RCC 7860 (cell line): ENCODE measurements around the gene NEDD9.

Source experiments
- DNase-seq: peaks from one replicate; pipeline ENCODE4 v3.0.0-alpha.2; 2015; ENCODE audit warnings: low spot score
- FAIRE-seq: peaks from 2 replicates; lab custom pipeline; 2012; peaks lifted over from hg19 to GRCh38; lab: Jason Lieb, UNC

NEDD9 gene

DNA sequence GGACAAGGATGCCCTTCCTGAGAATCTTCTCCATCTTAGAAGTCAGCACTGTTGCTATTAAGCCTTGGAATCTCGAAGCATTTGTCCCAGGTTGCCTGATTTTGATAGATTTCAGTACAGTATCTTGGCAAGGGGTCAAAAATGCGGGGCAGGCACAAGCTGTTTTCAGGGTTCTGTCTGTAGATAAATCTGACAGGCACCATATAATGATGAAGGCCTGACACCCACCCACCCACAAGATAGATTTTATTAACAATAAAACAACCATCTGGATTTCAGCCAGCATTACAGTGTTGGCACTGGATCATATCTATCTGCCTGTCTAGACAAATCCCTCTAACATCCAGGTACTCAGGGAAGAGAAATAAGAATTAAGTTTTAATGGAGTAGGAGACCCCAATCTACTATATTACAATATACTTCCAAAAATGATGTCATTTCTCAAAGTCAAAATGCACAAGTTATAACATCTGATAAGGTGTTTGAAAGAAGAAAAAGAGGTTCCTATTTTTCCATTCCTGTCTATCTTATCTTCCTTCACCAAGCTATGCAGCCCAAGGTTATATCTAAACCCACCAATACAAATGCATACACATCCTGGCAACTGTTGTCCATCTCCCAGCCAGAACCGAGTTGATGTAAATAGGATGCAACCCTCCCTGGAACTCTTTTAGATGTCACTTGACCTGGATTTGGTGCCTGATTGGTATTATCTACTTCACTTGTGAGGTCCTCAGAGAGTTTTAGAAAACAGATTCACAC is 10.7 kb downstream of the NEDD9 start:
- no peak for FAIRE-seq

DNA sequence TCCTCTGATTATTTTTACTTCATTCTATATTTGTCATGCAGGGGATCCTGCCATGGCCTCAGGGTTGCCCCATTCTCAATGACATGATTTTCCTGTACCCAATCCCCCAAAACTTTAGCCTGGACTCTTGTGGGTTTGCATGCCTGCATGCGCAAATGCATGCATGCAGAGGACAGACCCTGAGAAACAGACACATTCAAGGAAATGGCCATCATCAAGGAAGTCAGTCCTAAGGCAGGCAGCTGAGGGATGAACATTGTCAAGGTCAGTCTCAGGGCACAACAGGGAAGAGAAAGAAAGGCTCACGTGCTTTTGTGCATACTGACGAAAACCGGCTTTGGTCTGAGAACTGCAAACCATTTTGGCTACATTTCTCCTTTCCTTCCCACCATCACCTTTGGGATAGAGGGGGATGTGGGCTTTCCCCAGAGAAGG is 13.1 kb downstream of the NEDD9 start:
- FAIRE-seq (no peak), DNase-seq (no peak)

More for the DNA sequence above, 10.7 kb downstream of the NEDD9 start:
- no peak for DNase-seq

DNA sequence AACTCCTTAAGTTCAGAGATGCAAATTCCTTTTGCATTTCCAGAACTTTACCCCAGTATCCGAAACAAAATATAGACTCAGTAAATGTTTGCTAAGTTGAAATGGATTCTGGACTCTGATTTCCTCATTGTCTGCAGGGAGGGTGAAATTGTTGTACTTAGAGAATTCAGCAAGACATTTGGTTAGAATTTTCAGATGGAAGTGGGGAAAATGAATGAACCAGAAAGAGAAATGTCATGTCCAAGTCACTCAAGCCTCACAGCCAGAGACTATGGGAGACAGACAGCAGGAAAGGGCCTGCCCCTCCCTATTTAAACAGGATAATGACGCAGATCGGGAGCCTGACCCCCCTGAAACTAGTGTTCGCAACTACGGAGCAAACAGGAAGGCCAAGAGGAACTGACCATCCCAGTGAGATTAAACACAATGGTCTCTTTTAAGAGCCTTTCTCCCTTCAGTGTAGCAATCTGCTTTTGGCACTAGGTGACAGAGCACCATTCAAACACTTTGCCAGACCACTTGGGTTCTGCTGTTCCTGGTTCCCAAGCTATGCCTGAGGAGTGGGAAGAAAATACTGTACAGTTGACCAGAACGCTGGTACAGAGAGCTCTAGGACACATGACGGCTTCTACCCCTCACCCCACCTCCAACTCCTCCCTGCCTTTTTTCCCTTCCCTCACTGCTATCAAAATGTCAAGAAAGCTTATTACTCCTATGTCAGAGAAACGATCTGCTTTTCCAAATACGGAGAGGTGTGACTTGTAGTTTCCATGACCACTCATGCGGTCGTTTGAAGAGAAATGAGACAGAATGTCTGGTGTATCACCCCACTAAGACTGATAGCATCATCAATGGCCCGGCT is 13.7 kb downstream of the NEDD9 start:
- FAIRE-seq (no peak), DNase-seq (no peak)

DNA sequence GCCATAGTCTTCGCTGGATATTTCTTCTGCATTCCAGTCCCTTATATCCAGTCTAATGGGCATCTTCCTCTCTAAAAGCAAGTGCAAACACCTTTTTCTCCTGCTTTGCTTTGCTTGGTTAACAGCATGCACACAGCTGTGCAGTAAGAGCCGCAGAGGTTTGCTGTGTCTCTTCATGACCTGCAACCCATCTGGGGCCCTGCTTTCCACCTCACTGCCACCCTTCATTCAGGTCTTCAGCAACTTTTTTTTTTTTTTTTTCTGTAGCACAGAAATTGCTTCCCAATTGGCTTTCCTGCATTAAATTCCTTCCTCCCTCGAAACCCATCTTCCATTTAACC is 14.4 kb downstream of the NEDD9 start:
- no peak for DNase-seq
- FAIRE-seq = no peak

DNA sequence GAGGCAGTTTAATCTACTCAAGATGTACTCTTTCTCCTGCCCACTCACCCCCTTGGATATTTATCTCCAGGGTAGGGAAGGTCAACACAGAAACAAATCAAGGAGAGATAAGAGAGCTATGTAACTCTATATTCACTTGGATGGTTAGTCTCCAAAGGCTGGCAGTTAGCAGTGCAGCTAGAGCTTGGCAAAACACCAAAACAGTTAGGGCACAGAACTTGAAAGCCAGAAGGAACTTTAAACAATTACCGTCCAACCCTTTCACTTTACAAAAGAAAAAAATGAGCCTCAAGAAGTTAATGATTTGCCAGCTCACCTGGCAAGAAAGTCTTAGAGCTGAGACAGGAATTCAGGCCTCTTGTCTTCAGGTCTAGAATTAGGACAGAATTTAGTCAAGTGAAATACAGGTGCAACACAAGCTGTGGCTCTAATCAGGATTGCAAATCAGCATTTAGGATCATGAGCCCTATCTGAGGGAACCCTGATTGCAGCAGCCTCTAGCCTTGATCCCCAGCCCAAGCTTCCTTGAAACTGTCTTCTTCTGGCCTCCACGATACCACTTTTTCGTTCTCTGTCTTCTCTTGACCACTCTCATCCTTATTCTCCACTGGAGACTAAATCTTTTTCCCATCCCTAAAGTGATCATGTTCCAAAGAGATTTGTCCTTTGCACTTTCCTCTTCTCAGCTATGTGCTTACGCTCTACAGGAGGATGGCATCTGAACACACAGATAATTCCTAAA is 14.9 kb downstream of the NEDD9 start:
- FAIRE-seq (peak; percentile 27), DNase-seq (peak; percentile 40)

DNA sequence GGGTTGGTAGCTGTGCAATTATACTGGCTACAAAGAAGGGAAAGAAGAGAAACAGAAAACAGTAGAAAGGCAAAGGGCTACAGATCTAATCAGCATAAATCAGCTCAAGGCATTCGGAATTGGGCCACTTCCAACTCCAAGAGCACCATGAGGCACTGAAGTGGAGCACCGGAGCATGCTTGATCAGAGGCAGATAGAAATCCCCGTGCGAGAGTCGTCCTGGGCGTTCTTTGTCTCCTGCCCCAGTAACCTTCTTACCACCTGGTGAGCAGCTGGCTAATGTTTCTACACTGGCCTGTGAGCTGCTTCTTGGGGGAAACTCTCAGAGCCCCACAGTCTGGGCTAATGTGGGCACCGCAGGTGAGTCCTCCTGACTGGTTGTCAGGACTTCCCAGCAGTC is 16.7 kb downstream of the NEDD9 start:
- DNase-seq (no peak), FAIRE-seq (no peak)

DNA sequence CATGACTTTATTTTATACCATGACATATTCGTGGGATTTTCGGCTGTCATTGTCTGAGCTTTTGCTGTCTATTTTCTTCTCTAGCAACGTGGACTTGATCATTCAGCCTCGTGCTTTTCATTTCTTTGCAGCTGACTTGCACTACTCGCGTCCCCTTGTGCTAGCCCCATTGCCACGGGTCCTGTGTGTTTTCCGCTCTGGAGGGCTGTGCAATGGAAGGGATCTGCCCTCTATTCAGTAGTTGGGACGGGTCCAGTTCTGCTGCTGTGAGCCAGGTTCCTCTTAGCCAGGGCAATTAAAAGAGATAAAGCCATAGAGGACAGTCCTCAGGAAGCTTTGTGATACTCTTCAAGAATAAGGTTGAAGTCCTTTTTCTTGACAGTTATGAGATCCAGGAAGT is 17.6 kb downstream of the NEDD9 start:
- DNase-seq (no peak), FAIRE-seq (no peak)

DNA sequence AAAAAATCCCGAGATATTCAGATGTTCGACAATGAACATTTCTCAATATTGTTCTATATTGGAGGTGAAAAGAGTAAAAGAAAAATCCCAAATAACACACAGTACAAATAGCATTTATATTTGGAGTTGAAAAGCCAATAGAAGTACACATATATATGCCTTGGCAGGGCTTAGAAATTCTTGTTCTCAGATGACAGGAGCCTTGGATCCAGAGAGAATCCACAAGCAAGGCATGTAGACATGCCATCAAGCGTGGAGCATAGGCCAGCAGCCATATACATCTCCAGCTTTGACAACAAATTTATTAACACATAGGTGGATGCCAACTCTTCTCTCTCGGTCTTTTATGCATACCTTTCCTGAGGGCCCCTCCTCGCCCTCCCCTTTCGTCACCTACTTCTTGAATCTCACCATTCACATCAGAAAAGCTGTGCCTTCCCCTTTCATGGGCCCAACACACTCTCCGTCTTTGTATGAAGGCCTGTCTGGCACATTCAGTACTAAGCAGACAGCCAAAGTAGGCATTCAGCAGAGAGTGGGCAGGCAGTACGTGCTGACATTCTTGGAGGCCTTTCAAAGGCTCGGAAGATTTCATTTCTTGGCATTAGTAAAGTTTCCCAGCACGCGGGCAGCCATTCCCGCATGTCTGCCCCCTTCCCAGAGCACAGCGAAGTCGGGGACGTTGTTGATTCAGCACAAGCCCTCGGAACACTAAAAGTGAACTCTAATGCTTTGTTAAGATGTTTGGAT is 18.2 kb downstream of the NEDD9 start:
- DNase-seq = no peak
- FAIRE-seq = no peak

DNA sequence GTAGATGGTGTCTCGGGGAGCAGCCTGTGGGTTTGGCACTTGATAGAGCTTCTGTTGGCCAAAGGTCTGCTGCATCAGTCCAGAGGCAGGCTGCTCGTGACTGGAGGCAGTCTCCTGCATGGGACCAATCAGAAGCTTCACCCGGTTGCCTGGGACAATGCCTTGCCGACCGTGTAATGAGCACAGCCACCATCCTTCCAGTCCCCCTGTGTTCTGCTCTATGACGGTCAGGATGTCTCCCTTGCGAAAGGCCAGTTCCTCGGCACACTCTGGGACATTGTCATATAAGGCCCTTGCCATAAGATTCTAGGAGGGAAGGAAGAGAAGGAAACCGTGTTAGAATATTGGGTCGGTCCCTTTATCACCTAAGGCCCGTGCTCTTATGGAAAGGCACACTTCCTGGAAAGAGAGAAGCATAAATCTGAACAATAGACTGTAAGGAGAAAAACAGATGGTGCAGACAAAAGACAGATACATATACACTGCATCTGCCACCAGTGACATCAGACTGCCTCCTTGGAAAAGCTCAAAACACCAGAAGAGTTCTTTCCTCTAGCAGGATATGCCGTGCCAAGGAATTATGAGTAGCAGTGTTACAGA is 18.9 kb downstream of the NEDD9 start:
- FAIRE-seq = no peak
- no peak for DNase-seq

DNA sequence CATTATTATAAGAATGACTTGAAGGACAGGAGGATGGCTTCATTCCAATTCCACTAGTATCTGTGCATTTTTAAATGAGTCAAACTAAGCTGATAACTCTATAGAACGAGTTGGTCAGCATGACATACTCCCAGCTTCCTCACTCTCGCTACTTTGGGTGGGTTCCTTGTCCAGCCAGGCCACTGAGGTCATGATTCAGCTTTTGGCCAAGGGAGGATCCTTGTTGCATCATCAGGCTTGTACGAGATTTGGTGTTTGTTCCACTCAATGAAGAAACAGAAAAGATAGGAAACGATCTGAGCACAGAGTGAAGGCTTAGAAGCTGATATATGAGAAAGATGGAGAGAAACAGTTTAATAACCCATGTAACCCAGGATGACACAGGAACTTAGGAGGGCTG is 19.8 kb downstream of the NEDD9 start:
- FAIRE-seq (peak; percentile 78), DNase-seq (peak; percentile 82)

DNA sequence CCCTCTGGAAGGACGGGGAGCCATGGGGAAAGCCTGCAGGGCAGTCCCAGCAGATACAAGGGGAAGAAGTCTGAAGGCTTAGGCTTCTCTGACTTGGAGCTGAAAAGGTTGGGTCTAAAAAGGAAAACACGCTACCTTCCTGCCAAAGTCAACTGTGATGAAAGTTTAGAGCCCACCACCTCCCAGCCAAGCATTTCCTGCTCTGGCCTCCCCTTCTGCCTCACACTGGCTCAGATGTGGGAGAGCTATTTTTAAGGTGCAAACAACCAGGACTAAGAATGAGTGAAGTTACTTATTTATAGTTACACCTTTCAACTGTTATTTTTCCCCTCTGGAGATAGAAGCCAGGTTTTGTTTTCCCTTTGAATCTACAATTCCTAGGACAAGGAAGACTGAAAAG is 21.2 kb downstream of the NEDD9 start:
- DNase-seq = no peak
- FAIRE-seq = no peak

DNA sequence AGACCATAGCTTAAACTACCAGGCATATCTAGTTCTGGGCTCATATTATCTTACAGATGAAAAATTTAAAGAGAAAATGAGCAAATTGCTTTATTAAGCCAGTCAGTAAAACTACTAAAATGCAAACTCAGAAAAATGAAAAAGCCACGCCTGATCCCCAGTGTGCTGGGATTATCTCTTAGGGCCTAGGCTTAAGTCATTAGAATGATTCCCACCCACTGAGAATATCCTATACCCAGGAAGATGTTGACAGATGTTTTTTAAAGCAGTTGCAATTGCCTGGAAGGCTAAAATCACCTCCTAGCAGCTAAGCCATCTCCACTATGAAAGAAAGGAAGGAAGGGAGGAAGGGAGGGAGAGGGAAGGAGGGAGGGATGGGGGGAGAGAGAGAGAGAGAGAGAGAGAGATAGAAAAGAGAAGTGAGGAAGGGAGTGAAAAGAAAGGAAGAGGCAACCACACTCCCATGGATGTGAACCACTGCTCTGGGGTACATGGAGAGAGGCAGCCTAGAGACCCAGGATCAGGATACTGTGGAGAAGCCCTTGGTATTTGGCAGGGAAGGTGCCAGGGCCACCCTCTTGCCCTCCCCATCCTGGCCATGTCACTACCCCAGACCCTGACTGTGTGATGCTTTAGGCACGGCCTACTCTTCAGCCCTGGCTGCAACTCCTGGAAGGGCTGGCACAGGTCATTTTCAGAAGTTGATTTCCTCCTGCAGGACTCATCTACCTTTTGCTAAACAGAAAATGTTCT is 21.9 kb downstream of the NEDD9 start:
- no peak for DNase-seq
- FAIRE-seq = no peak

DNA sequence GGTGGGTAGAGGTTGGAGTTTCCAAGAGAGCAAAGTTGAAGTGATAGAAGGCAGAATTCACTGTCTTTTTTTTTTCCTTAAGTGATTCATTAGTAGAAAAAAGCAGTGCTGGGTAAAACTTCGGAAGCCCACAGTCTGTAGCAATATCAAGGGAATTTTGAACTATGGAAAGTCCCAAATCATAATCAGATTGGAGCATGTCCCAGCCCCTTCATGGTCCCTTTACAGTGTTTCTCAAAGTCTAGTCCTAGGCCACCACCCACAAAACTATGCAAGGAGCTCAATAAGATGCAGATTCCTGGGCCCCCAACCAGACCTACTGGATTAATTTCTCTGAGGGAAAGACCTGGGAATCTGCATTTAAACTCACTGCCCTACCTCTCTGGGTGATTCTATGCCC is 22.6 kb downstream of the NEDD9 start:
- DNase-seq (peak; percentile 46), FAIRE-seq (no peak)

DNA sequence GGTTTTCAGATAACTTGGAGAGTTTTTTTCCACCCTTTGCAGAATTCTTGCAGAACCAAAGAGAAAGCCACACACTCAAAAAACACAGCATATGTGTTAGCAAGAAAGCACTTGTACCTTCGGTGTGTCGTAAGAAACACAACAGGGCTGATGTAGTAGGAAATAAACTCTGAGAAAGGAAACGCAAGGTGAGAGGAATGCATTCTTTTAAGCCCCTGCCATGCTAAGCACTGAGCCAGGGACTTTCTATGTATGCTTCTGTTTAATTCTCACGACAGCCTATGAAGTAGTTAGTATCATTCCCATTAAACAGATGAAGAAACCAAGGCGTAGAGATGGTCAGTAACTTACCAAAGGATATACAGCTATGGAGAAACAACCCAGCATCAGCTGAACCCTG is 23.1 kb downstream of the NEDD9 start:
- FAIRE-seq = no peak
- DNase-seq = no peak

DNA sequence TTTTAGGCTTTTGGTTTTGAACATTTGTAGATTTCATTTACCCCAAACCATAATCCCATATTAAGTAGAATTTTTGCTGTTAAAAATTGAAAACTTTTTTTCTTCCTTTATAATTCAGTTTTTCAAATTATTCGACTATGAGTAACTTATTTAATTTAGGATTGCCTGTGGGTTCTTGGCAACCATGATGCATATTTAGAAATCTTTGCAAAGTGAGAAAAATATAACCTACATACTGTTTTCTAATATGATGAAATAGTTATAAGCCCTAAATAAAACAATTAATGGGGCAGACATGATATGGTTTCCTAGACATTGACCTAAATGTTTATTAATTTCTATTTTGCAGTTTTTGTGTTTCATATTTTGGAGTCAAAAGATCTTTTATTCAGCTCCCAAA is 23.6 kb downstream of the NEDD9 start:
- DNase-seq (no peak), FAIRE-seq (no peak)

DNA sequence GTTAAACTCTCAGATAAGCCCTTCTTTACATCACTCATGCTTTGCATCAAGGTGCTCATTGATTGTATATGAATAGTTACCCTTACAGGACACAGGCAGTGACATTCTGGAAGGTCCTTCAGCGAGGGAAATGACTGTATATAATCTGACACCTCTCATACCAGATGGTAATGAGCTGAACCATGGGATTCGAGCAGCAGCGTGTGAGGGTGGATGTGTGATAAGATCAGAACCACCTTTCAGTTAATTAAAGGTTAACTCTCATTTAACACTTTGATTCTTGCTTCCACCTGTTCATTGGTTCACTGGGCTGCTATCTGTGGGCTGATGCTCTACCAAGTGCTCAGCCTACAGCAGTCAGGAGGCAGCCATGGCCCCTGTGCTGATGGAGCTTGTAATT is 24.2 kb downstream of the NEDD9 start:
- no peak for DNase-seq
- FAIRE-seq = no peak

DNA sequence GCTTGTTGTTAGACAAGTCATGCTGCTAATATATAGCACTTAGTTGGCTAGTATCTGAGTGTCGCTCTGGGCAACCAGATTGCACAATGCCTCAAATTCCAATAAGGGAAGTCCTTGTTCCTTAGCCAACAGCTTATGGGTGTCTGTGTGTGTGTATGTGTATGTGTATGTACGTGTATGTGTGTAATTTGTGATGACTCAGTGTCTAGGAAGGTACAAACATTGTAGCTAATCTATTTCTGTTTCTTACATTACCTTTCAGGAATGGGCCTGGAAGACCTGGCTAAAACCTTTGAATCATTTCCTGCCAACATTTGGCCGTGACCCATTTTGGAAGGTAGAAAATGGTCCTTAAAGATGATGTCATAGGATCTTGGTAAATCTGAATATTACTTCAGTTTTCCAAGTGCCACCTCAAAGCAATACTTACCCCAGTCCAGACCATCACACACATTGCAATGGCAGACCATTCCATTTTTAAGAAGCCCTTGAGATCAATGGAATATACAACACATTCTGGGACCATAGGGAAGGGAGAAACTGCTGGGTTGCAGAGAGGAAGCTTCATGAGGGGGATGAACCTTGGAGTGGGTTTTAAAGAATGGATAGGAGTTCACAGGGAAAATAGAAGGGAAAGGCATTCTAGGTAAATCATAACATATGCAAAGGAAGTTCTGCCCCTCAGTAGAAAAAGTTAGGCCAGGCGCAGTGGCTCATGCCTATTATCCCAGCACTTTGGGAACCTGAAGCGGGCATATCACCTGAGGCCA is 25.1 kb downstream of the NEDD9 start:
- FAIRE-seq (peak; percentile 91), DNase-seq (peak; percentile 100)

DNA sequence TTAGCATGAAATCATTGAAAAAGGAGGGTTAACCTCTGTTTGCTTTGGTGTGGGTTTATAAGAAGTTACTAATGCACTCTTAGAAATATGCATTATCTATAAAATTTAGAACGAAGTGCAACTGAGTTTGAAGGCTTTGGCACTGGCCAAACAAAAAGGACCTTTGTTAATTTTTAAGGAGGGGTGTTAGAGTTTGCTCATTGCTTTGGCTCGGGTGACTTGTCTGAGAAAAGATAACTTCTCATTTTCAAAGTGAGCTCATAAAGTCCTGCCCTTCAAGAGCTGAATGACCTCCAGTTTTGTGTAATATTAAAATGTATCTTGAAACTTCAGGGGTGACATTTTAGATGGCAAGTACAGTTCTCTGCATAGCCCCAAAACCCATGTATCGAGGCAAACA is 25.9 kb downstream of the NEDD9 start:
- FAIRE-seq (no peak), DNase-seq (peak; percentile 52)

DNA sequence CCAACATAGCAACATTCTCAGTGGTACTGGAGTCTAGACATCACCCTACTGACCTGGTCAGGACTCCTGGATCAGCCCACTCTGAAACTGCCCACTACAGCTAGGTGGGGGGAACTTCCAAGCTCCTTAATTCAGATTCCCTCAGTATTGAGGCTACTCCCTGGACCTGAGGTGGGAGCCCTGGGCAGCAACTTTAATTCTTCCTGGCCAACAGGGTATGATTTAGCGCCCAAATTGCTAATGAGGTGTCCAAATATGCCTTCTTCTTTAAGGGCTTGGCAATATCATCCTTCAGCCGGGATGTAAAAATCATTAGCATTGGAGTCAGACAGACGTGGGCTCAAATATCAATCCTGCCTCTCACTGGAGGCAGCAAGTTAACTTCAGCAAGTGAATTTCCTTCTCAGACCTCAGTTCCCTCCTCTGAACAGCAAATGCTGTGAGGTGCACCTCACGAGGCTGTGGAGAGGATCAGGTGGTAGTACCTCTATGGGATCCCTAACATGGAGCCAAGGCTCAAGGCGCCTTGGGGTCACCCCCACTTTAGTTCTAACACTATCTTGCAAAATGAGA is 27.6 kb downstream of the NEDD9 start:
- DNase-seq (no peak), FAIRE-seq (no peak)
